WI38 (cell line): ENCODE measurements around the gene KRT34.
"Not testable (repeated sequence)": the region's sequence is repeated elsewhere in the genome, so short reads cannot be mapped to it uniquely, and the experiment has no call there.

Experiments used
- H3K4me3 ChIP-seq: 2 replicates; pipeline ENCODE4 v1.5.1; 2011; ENCODE audit warnings: low read depth, mild to moderate bottlenecking, control low read depth, low read length
- CTCF ChIP-seq: IDR thresholded peaks from 2 replicates; pipeline ENCODE4 v1.5.1; 2012; ENCODE audit warnings: low read depth, mild to moderate bottlenecking, control low read depth, low read length

The KRT34 gene

GRCh38 chr17:41403404-41404023 lies 21.4 kb upstream of the KRT34 start:
- no peak overlapping the region for H3K4me3 ChIP-seq
- TF ChIP-seq CTCF: no peak

- TF ChIP-seq CTCF: no peak
Observed at GRCh38 chr17:41402161-41402560, 20.1 kb upstream of the KRT34 start.

GRCh38 chr17:41396996-41397660 lies 15.0 kb upstream of the KRT34 start, which contains the start of gene KRT31:
Gene KRT31 (minus strand): TSS chr17:41397608. CDS start chr17:41397539, 69 bp downstream.
- no peak within 1 kb of the TSS for H3K4me3 ChIP-seq
- TF ChIP-seq CTCF: no peak

More at GRCh38 chr17:41402161-41402560, 20.1 kb upstream of the KRT34 start:
- H3K4me3 ChIP-seq: no peak overlapping the region

GRCh38 chr17:41396340-41396739 lies 14.2 kb upstream of the KRT34 start:
- no peak for TF ChIP-seq CTCF

GRCh38 chr17:41395611-41396010 lies 13.5 kb upstream of the KRT34 start:
- H3K4me3 ChIP-seq: no peak overlapping the region
- TF ChIP-seq CTCF: no peak

More at GRCh38 chr17:41396340-41396739, 14.2 kb upstream of the KRT34 start:
- H3K4me3 ChIP-seq: no peak overlapping the region

- H3K4me3 ChIP-seq: not testable (repeated sequence)
Observed at GRCh38 chr17:41395044-41395443, 12.9 kb upstream of the KRT34 start.

- TF ChIP-seq CTCF: no peak
- no peak overlapping the region for H3K4me3 ChIP-seq
Observed at GRCh38 chr17:41394254-41394996, 12.3 kb upstream of the KRT34 start.
